GM18526 (cell line): ENCODE data around the gene CDC37.

Source experiments
- POLR2A ChIP-seq: IDR thresholded peaks from 3 replicates; pipeline ENCODE4 v1.6.1; 2011; ENCODE audit not compliant: insufficient read length; ENCODE audit errors: extremely low read depth

The CDC37 gene

GRCh38 chr19:10403137-10404021, at the start of gene CDC37:
TSS of gene CDC37 (minus strand) at chr19:10403542. CDS start at chr19:10403479, 63 bp downstream.
- peak; percentile 96 for TF ChIP-seq POLR2A

- TF ChIP-seq POLR2A, result no peak
Observed at GRCh38 chr19:10450853-10451609, 47.7 kb upstream of the CDC37 start.

GRCh38 chr19:10450191-10450852, 47.0 kb upstream of the CDC37 start:
- TF ChIP-seq POLR2A, result no peak

GRCh38 chr19:10449037-10449436, 45.7 kb upstream of the CDC37 start:
- TF ChIP-seq POLR2A, result no peak

DNA sequence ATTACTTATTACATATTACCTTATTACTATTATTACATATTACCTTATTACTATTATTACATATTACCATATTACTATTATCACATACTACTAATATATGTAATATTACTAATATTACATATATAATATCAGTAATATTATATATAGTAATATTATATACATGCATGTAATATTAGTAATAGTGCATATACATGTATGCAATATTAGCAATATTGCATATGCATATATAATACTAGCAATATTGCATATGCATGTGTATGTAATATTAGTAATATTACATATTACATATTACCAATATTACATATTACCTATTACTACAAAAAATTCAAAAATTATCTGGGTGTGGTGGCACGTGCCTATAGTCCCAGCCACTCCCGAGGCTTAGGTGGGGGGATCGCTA, 39.4 kb upstream of the CDC37 start:
- no peak for TF ChIP-seq POLR2A

- no peak for TF ChIP-seq POLR2A
Observed at GRCh38 chr19:10439588-10439987, 36.2 kb upstream of the CDC37 start.

DNA sequence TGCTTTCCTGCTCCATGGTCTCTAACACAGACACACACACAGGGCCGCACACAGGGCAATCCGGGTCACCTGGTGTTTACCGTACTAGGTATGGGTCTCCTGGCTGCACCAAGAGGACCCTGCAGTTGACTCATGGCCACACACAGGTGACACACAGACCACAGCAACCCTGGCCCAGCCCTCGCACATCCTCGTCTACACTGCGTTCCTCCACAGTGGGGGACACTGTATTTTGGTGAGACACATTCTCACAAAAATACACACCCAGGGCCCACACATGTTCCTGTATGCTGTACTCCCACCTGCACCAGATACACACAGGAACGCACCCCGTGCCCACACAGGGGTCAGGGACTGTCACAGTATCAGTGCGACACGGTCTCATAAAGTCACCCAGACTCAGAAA, 29.8 kb upstream of the CDC37 start:
- no peak for TF ChIP-seq POLR2A

GRCh38 chr19:10432736-10433130, 29.4 kb upstream of the CDC37 start:
- no peak for TF ChIP-seq POLR2A

DNA sequence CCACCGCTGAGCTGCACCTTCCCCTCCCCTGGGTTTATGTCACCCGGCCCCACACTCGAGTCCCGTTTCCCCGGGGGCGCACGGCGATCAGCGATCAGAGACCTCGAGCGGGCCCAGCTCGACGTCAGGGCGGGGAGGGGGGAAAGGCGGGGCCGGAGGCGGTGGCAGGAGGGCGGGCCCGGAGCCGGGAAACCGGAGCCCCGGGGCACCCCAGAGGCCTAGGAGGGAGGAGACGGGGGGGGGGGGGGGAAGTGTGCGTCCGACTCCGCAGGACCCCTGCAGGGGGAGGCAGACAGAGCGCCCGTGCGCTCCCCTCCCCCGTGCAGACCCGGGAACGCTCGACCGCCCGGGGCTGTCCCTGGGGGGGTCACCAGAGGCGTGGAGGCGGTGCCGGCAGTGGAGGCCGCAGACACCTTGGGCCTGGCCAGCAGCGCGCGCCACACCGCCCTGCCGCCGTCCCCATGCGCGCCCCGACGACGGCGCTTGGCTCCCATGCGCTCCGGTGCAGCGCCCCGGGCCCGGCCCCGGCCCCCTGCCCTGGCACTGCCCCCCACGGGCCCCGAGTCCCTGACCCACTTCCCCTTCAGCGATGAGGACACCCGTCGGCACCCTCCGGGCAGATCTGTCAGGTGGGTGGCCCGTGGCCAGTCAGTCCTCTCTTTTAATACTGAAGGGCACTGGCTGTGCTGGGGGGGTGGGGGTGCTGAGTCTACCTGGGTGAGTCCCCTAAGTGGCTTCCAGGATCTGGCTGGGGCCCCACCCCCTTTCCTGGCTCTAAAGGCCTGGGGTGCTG, 28.8 kb upstream of the CDC37 start:
- no peak for TF ChIP-seq POLR2A

- no peak for TF ChIP-seq POLR2A
Observed at GRCh38 chr19:10431254-10431942, 28.1 kb upstream of the CDC37 start.

GRCh38 chr19:10430505-10431253, 27.3 kb upstream of the CDC37 start:
- TF ChIP-seq POLR2A, result peak; percentile 36

DNA sequence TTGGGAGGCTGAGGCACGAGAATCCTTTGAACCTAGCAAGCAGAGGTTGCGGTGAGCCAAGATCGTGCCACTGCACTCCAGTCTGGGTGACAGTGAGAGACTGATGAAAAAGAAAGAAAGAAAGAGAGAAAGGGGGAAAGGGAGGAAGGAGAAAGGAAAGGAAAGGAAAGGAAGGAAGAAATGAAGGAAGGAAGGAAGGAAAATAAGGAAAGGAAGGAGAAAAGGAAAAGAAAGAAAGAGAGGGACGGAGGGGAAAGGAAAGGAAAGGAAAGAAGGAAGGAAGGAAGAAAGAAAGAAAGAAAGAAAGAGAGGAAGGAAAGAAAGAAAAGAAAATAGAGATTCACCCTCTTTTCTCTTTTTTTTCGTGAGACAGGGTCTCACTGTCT, 25.6 kb upstream of the CDC37 start:
- no peak for TF ChIP-seq POLR2A

DNA sequence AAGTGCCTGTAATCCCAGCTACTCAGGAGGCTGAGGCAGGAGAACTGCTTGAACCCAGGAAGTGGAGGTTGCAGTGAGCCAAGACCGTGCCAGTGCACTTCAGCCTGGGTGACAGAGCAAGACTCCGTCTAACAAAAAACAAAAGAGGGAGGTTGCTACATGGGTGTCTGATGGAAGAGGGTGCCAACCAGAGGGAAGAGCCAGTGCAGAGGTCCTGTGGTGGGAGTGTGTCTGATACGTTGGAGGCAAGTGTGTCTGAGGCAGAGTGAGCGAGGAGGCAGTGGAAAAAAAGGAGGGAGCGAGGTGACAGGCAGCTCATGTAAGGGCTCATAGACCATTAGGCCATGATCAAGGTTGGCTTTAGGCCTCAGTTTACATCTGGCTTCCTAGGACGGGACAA, 23.8 kb upstream of the CDC37 start:
- no peak for TF ChIP-seq POLR2A
